Right atrium auricular region (tissue), 2 donors: ENCODE data around the gene B3GNT2. TPM values are rescaled to one million over a fixed set of nuclear protein-coding genes. Genes with fewer than 3 reads are reported as not detected.

ENCODE experiments used
- DNase-seq: peaks from one replicate; pipeline ENCODE4 v3.0.0-alpha.2; 2019; ENCODE audit warnings: low spot score
- H3K27ac ChIP-seq, 2 donors: fragments of 200-600 bp; sonication (generic); 1 replicate in 1 of 2; 2 replicates in 1 of 2; pipeline ENCODE4 v1.5.1; 2016 to 2019
- H3K27me3 ChIP-seq, 2 donors: fragments of 200-600 bp; sonication (generic); one replicate each; pipeline versions ENCODE4 v1.5.1 to v1.6.0; 2017 to 2019
- H3K36me3 ChIP-seq: fragments of 200-600 bp; sonication (generic); one replicate; pipeline ENCODE4 v1.5.1; 2016
- H3K4me1 ChIP-seq, 2 donors: fragments of 200-600 bp; sonication (generic); one replicate each; pipeline versions ENCODE4 v1.5.1 to v1.6.0; 2017 to 2019
- H3K4me3 ChIP-seq, 2 donors: fragments of 200-600 bp; sonication (generic); 1 replicate in 1 of 2; 2 replicates in 1 of 2; pipeline ENCODE4 v1.5.1; 2017 to 2019; ENCODE audit warnings: mild to moderate bottlenecking in 1 of 2, moderate library complexity in 1 of 2
- H3K9me3 ChIP-seq, 2 donors: fragments of 200-600 bp; sonication (generic); one replicate each; pipeline ENCODE4 v1.5.1; 2019
- CTCF ChIP-seq, 2 donors: fragments of 200-600 bp; sonication (generic); IDR thresholded peaks; one replicate each; pipeline ENCODE4 v1.5.1; 2019; ENCODE audit warnings: antibody characterized with exemption in 2 of 2
- total RNA-seq, 2 donors: library from RNA; depleted of rRNA; stranded (reverse); fragments of >200 nt; gene quantifications; one replicate each; pipeline ENCODE4 v1.1.0, GENCODE V29; 2016

The B3GNT2 gene
- total RNA-seq, 2 donors from 2014 or later: 17.7 to 31.1 TPM

GRCh38 chr2:62216616-62217015 is 20.7 kb downstream of the B3GNT2 start:
- H3K4me1 ChIP-seq: peaks cover 0 to 71% of the 10 kb centered on the region in 2 donors
- no peak for TF ChIP-seq CTCF (IDR thresholded peaks at IDR 0.05)

GRCh38 chr2:62217421-62217820 is 21.5 kb downstream of the B3GNT2 start:
- DNase-seq: no peak
- H3K27ac ChIP-seq: peak overlapping the region; percentile 68 to 73
- H3K36me3 ChIP-seq: peaks cover 2% of the 10 kb centered on the region
- no peak overlapping the region for H3K4me3 ChIP-seq
- no peaks in the 10 kb centered on the region for H3K27me3 ChIP-seq
- H3K9me3 ChIP-seq: no peaks in the 10 kb centered on the region
- peaks cover 0 to 77% of the 10 kb centered on the region in 2 donors for H3K4me1 ChIP-seq
- no peak for TF ChIP-seq CTCF (IDR thresholded peaks at IDR 0.05)

More at GRCh38 chr2:62216616-62217015, 20.7 kb downstream of the B3GNT2 start:
- no peak overlapping the region for H3K4me3 ChIP-seq
- H3K27me3 ChIP-seq: no peaks in the 10 kb centered on the region
- H3K36me3 ChIP-seq: no peaks in the 10 kb centered on the region
- H3K9me3 ChIP-seq: peaks cover 0 to 3% of the 10 kb centered on the region in 2 donors
- DNase-seq: peak; percentile 78
- peak overlapping the region; percentile 68 to 73 for H3K27ac ChIP-seq

GRCh38 chr2:62217970-62218369 is 22.1 kb downstream of the B3GNT2 start:
- no peak for TF ChIP-seq CTCF (IDR thresholded peaks at IDR 0.05)
- Histone ChIP-seq H3K27me3 (no peaks in the 10 kb centered on the region), H3K4me1 (peaks cover 0 to 74% of the 10 kb centered on the region in 2 donors), H3K36me3 (peaks cover 7% of the 10 kb centered on the region), H3K4me3 (no peak overlapping the region), H3K9me3 (no peaks in the 10 kb centered on the region), H3K27ac (peak overlapping the region; percentile 68 to 73)
- DNase-seq: no peak

- DNase-seq: no peak
- Histone ChIP-seq H3K4me3 (no peak overlapping the region), H3K4me1 (peaks cover 0 to 61% of the 10 kb centered on the region in 2 donors), H3K9me3 (no peaks in the 10 kb centered on the region), H3K36me3 (peaks cover 12% of the 10 kb centered on the region), H3K27me3 (no peaks in the 10 kb centered on the region), H3K27ac (peak overlapping the region; percentile 14 to 68)
- TF ChIP-seq CTCF (IDR thresholded peaks at IDR 0.05): no peak
These were observed 23.7 kb downstream of the B3GNT2 start for GRCh38 chr2:62219407-62220159.

GRCh38 chr2:62221141-62221540 is 25.2 kb downstream of the B3GNT2 start:
- DNase-seq: no peak
- H3K27me3 ChIP-seq: no peaks in the 10 kb centered on the region
- H3K9me3 ChIP-seq: no peaks in the 10 kb centered on the region
- no peak overlapping the region for H3K4me3 ChIP-seq
- H3K36me3 ChIP-seq: peaks cover 23% of the 10 kb centered on the region
- no peak for TF ChIP-seq CTCF (IDR thresholded peaks at IDR 0.05)
- H3K4me1 ChIP-seq: peaks cover 0 to 45% of the 10 kb centered on the region in 2 donors
- H3K27ac ChIP-seq: peak overlapping the region in 1 of 2 donors; percentile 2
